Skeletal muscle satellite cell (primary cell): ENCODE data around the gene GRIN2C.

Source experiments
- H3K27me3 ChIP-seq: 2 replicates; pipeline ENCODE4 v1.7.0; 2013; ENCODE audit warnings: low read length; ENCODE audit not compliant: control insufficient read depth, insufficient read depth
- H3K36me3 ChIP-seq: 2 replicates; pipeline ENCODE4 v1.7.0; 2013; ENCODE audit warnings: mild to moderate bottlenecking, control low read depth, low read length; ENCODE audit not compliant: insufficient read depth
- H3K4me1 ChIP-seq: 2 replicates; pipeline ENCODE4 v1.7.0; 2013; ENCODE audit warnings: low read length; ENCODE audit not compliant: control insufficient read depth, insufficient read depth
- H3K4me2 ChIP-seq: 2 replicates; pipeline ENCODE4 v1.7.0; 2013; ENCODE audit warnings: mild to moderate bottlenecking, low read length
- H3K4me3 ChIP-seq: 2 replicates; pipeline ENCODE4 v1.7.0; 2013; ENCODE audit warnings: low read length
- H3K9ac ChIP-seq: 2 replicates; pipeline ENCODE4 v1.7.0; 2013; ENCODE audit warnings: mild to moderate bottlenecking, low read depth, low read length, moderate library complexity
- H3K9me3 ChIP-seq: replicated peaks from 2 replicates; pipeline ENCODE4 v1.7.0; 2013; ENCODE audit warnings: mild to moderate bottlenecking, control low read depth, low read length

GRIN2C gene

GRCh38 chr17:74799097-74799496 is 60.6 kb downstream of the GRIN2C start:
- no peaks in the 10 kb centered on the region for H3K4me1 ChIP-seq
- peaks cover 57% of the 10 kb centered on the region for H3K36me3 ChIP-seq
- no peak overlapping the region for H3K4me2 ChIP-seq
- no peaks in the 10 kb centered on the region for H3K9me3 ChIP-seq
- H3K27me3 ChIP-seq = no peaks in the 10 kb centered on the region
- H3K9ac ChIP-seq = no peak overlapping the region
- no peak overlapping the region for H3K4me3 ChIP-seq

- no peak overlapping the region for H3K4me3 ChIP-seq
- H3K4me1 ChIP-seq = no peaks in the 10 kb centered on the region
- no peak overlapping the region for H3K9ac ChIP-seq
- no peaks in the 10 kb centered on the region for H3K9me3 ChIP-seq
- H3K36me3 ChIP-seq = peaks cover 63% of the 10 kb centered on the region
- no peak overlapping the region for H3K4me2 ChIP-seq
- H3K27me3 ChIP-seq = no peaks in the 10 kb centered on the region
These were observed 61.4 kb downstream of the GRIN2C start for GRCh38 chr17:74798239-74798707.

- Histone ChIP-seq H3K4me3 (no peak overlapping the region), H3K4me1 (no peaks in the 10 kb centered on the region), H3K36me3 (peaks cover 67% of the 10 kb centered on the region), H3K4me2 (no peak overlapping the region), H3K27me3 (no peaks in the 10 kb centered on the region), H3K9me3 (no peaks in the 10 kb centered on the region), H3K9ac (no peak overlapping the region)
These were observed 61.9 kb downstream of the GRIN2C start for GRCh38 chr17:74797824-74798223.

- Histone ChIP-seq H3K9ac (no peak overlapping the region), H3K4me2 (no peak overlapping the region), H3K4me3 (no peak overlapping the region), H3K9me3 (no peaks in the 10 kb centered on the region), H3K36me3 (peaks cover 75% of the 10 kb centered on the region), H3K27me3 (no peaks in the 10 kb centered on the region), H3K4me1 (no peaks in the 10 kb centered on the region)
These were observed 62.8 kb downstream of the GRIN2C start for GRCh38 chr17:74796866-74797265.

- H3K27me3 ChIP-seq = no peaks in the 10 kb centered on the region
- H3K4me2 ChIP-seq = no peak overlapping the region
- no peak overlapping the region for H3K4me3 ChIP-seq
- no peaks in the 10 kb centered on the region for H3K9me3 ChIP-seq
- H3K4me1 ChIP-seq = no peaks in the 10 kb centered on the region
- peaks cover 71% of the 10 kb centered on the region for H3K36me3 ChIP-seq
- H3K9ac ChIP-seq = no peak overlapping the region
These were observed 63.5 kb downstream of the GRIN2C start for GRCh38 chr17:74796211-74796610.

- Histone ChIP-seq H3K27me3 (no peaks in the 10 kb centered on the region), H3K9me3 (no peaks in the 10 kb centered on the region), H3K4me2 (no peak overlapping the region), H3K4me1 (no peaks in the 10 kb centered on the region), H3K36me3 (peaks cover 67% of the 10 kb centered on the region), H3K9ac (no peak overlapping the region), H3K4me3 (no peak overlapping the region)
These were observed 64.2 kb downstream of the GRIN2C start for GRCh38 chr17:74795327-74796020.

- no peak overlapping the region for H3K4me2 ChIP-seq
- H3K27me3 ChIP-seq = no peaks in the 10 kb centered on the region
- peaks cover 50% of the 10 kb centered on the region for H3K36me3 ChIP-seq
- H3K9ac ChIP-seq = no peak overlapping the region
- H3K9me3 ChIP-seq = no peaks in the 10 kb centered on the region
- H3K4me1 ChIP-seq = no peaks in the 10 kb centered on the region
- no peak overlapping the region for H3K4me3 ChIP-seq
These were observed 67.0 kb downstream of the GRIN2C start for GRCh38 chr17:74792586-74793105.
